GM12878 (cell line): ENCODE results near the gene SH3BP1. TPM values are rescaled to one million over a fixed set of nuclear protein-coding genes. Genes with fewer than 3 reads are reported as not detected.
A peak's percentile ranks its signal among the peaks of the same experiment; 100 is the strongest.

Experiments
- CHD1 ChIP-seq: IDR thresholded peaks from 2 replicates; pipeline ENCODE4 v1.6.1; 2012; ENCODE audit warnings: low read depth, low read length, improper control_type of control experiment
- CREB1 ChIP-seq: IDR thresholded peaks from 2 replicates; pipeline ENCODE4 v1.6.1; 2012; ENCODE audit warnings: low read depth, mild to moderate bottlenecking, inconsistent platforms
- E2F8 ChIP-seq: fragments of 450-650 bp; IDR thresholded peaks from 2 replicates; pipeline ENCODE4 v1.6.1; 2018; ENCODE audit warnings: mild to moderate bottlenecking, low read depth, moderate library complexity; ENCODE audit not compliant: partially characterized antibody
- HCFC1 ChIP-seq: fragments of 150-350 bp; IDR thresholded peaks from 2 replicates; pipeline ENCODE4 v1.6.1; 2014; ENCODE audit warnings: low read length
- NR2F1 ChIP-seq: fragments of 450-650 bp; conservative IDR thresholded peaks from 2 replicates; pipeline ENCODE4 v1.6.1; 2017; ENCODE audit warnings: mild to moderate bottlenecking
- RAD21 ChIP-seq: IDR thresholded peaks from 2 replicates; pipeline ENCODE4 v1.6.1; 2011; ENCODE audit warnings: mild to moderate bottlenecking, low read depth, low read length, moderate library complexity; ENCODE audit not compliant: insufficient read depth
- RB1 ChIP-seq: fragments of 450-650 bp; formaldehyde crosslinking; IDR thresholded peaks from 2 replicates; pipeline ENCODE4 v1.6.1; 2017; ENCODE audit warnings: mild to moderate bottlenecking, borderline replicate concordance
- RCOR1 ChIP-seq: conservative IDR thresholded peaks from 2 replicates; pipeline ENCODE4 v1.6.1; 2012; ENCODE audit warnings: low read depth, low read length, improper control_type of control experiment
- RELA ChIP-seq: fragments of 450-650 bp; IDR thresholded peaks from 2 replicates; pipeline ENCODE4 v1.8.0; 2014; ENCODE audit warnings: borderline replicate concordance; ENCODE audit not compliant: partially characterized antibody
- YBX1 ChIP-seq: fragments of 450-650 bp; IDR thresholded peaks from 2 replicates; pipeline ENCODE4 v1.6.1; 2016; ENCODE audit warnings: antibody characterized with exemption
- ZNF207 ChIP-seq: fragments of 450-650 bp; IDR thresholded peaks from 2 replicates; pipeline ENCODE4 v1.6.1; 2014; ENCODE audit warnings: antibody characterized with exemption, mild to moderate bottlenecking, borderline replicate concordance
- ZNF592 ChIP-seq: fragments of 450-650 bp; IDR thresholded peaks from 2 replicates; pipeline ENCODE4 v1.6.1; 2017; ENCODE audit warnings: mild to moderate bottlenecking, moderate library complexity
- ZSCAN29 ChIP-seq: fragments of 450-650 bp; IDR thresholded peaks from 2 replicates; pipeline ENCODE4 v1.6.1; 2017; ENCODE audit warnings: mild to moderate bottlenecking, moderate library complexity
- polyA plus RNA-seq, 11 experiments: library from polyadenylated mRNA; depleted of rRNA in 4 of 11; unstranded in 6 of 11; stranded (reverse) in 5 of 11; fragments of >200 nt; fragmentation: Nextera tagmentation in 4 of 11; fragmentation: Illumina TruSeq in 1 of 11; extraction: Ambion mirVana in 4 of 11; extraction: Trizol in 1 of 11; gene quantifications; 1 replicate in 1 of 11; 2 replicates in 10 of 11; pipeline versions ENCODE4 v1.2.1 to v1.2.3, GENCODE V29; 2011 to 2016; ENCODE audit warnings: inconsistent platforms in 2 of 11, missing spikeins in 2 of 11, low read depth in 1 of 11
- total RNA-seq, 4 experiments: library from RNA; depleted of rRNA in 3 of 4; stranded (reverse); fragments of >200 nt in 3 of 4; fragmentation: Illumina TruSeq in 1 of 4; extraction: Trizol in 1 of 4; gene quantifications; 2 replicates each; pipeline versions ENCODE4 v1.2.1 to v1.2.3, GENCODE V29; 2013 to 2021
- TF ChIP-seq, protein P1 (sequence below): fragments of 450-650 bp; IDR thresholded peaks from 2 replicates; pipeline ENCODE4 v1.6.1; 2017; ENCODE audit warnings: antibody characterized with exemption, mild to moderate bottlenecking, moderate library complexity
- TF ChIP-seq, protein P2 (sequence below): fragments of 450-650 bp; IDR thresholded peaks from 2 replicates; pipeline ENCODE4 v1.6.1; 2016; ENCODE audit warnings: mild to moderate bottlenecking, moderate library complexity, borderline replicate concordance

The SH3BP1 gene
- total and polyA plus RNA-seq, 10 of the 15 experiments (the other 5 are each of a cell fraction or from before 2014, with no cell fraction given): 0.29 to 70.5 (median 22.5) TPM

- TF ChIP-seq, protein P1, sequence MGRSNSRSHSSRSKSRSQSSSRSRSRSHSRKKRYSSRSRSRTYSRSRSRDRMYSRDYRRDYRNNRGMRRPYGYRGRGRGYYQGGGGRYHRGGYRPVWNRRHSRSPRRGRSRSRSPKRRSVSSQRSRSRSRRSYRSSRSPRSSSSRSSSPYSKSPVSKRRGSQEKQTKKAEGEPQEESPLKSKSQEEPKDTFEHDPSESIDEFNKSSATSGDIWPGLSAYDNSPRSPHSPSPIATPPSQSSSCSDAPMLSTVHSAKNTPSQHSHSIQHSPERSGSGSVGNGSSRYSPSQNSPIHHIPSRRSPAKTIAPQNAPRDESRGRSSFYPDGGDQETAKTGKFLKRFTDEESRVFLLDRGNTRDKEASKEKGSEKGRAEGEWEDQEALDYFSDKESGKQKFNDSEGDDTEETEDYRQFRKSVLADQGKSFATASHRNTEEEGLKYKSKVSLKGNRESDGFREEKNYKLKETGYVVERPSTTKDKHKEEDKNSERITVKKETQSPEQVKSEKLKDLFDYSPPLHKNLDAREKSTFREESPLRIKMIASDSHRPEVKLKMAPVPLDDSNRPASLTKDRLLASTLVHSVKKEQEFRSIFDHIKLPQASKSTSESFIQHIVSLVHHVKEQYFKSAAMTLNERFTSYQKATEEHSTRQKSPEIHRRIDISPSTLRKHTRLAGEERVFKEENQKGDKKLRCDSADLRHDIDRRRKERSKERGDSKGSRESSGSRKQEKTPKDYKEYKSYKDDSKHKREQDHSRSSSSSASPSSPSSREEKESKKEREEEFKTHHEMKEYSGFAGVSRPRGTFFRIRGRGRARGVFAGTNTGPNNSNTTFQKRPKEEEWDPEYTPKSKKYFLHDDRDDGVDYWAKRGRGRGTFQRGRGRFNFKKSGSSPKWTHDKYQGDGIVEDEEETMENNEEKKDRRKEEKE: no peak
- TF ChIP-seq CHD1: no peak
- TF ChIP-seq, protein P2, sequence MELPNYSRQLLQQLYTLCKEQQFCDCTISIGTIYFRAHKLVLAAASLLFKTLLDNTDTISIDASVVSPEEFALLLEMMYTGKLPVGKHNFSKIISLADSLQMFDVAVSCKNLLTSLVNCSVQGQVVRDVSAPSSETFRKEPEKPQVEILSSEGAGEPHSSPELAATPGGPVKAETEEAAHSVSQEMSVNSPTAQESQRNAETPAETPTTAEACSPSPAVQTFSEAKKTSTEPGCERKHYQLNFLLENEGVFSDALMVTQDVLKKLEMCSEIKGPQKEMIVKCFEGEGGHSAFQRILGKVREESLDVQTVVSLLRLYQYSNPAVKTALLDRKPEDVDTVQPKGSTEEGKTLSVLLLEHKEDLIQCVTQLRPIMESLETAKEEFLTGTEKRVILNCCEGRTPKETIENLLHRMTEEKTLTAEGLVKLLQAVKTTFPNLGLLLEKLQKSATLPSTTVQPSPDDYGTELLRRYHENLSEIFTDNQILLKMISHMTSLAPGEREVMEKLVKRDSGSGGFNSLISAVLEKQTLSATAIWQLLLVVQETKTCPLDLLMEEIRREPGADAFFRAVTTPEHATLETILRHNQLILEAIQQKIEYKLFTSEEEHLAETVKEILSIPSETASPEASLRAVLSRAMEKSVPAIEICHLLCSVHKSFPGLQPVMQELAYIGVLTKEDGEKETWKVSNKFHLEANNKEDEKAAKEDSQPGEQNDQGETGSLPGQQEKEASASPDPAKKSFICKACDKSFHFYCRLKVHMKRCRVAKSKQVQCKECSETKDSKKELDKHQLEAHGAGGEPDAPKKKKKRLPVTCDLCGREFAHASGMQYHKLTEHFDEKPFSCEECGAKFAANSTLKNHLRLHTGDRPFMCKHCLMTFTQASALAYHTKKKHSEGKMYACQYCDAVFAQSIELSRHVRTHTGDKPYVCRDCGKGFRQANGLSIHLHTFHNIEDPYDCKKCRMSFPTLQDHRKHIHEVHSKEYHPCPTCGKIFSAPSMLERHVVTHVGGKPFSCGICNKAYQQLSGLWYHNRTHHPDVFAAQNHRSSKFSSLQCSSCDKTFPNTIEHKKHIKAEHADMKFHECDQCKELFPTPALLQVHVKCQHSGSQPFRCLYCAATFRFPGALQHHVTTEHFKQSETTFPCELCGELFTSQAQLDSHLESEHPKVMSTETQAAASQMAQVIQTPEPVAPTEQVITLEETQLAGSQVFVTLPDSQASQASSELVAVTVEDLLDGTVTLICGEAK: no peak
- TF ChIP-seq RELA: no peak
- peak; percentile 14; the same call in 1 of the 2 replicates for TF ChIP-seq CREB1
- no peak for TF ChIP-seq ZNF592
- TF ChIP-seq NR2F1: peak; percentile 66
- TF ChIP-seq RB1: no peak
- TF ChIP-seq HCFC1: no peak
- no peak for TF ChIP-seq E2F8
- TF ChIP-seq ZNF207: no peak
- TF ChIP-seq RCOR1: no peak
- TF ChIP-seq RAD21: no peak
- no peak for TF ChIP-seq YBX1
- TF ChIP-seq ZSCAN29: no peak
Observed at GRCh38 chr22:37609240-37610152, 30.0 kb upstream of the SH3BP1 start (continued).
